Fibroblast of skin of left biceps (primary cell): ENCODE measurements around the gene DAZL.
A peak's percentile ranks its signal among the peaks of the same experiment; 100 is the strongest.

ENCODE experiments used
- DNase-seq, 2 experiments: peaks; one replicate each; pipeline ENCODE4 v3.0.0-alpha.2; 2013; ENCODE audit warnings: low read depth in 2 of 2

DAZL gene

GRCh38 chr3:16596352-16597032 lies 8.7 kb downstream of the DAZL start:
- no peak for DNase-seq

- DNase-seq: no peak
These were observed 9.4 kb downstream of the DAZL start for GRCh38 chr3:16595778-16596177.

- DNase-seq: no peak
These were observed 15.2 kb downstream of the DAZL start for GRCh38 chr3:16589867-16590624.

GRCh38 chr3:16589120-16589519 lies 16.1 kb downstream of the DAZL start:
- no peak for DNase-seq

GRCh38 chr3:16587681-16588060 lies 17.6 kb downstream of the DAZL start:
- DNase-seq: peak; percentile 19 to 20

GRCh38 chr3:16587047-16587680 lies 18.1 kb downstream of the DAZL start:
- DNase-seq: no peak

GRCh38 chr3:16584880-16585279 lies 20.3 kb downstream of the DAZL start:
- DNase-seq: no peak

- DNase-seq: no peak
These were observed 21.7 kb downstream of the DAZL start for GRCh38 chr3:16583551-16583950.

GRCh38 chr3:16570113-16570512 lies 35.1 kb downstream of the DAZL start:
- DNase-seq: no peak

GRCh38 chr3:16568532-16568931 lies 36.7 kb downstream of the DAZL start:
- DNase-seq: no peak

GRCh38 chr3:16568115-16568514 lies 37.1 kb downstream of the DAZL start:
- DNase-seq: no peak

- no peak for DNase-seq
These were observed 45.4 kb downstream of the DAZL start for GRCh38 chr3:16559653-16560365.

- no peak for DNase-seq
These were observed 51.1 kb downstream of the DAZL start for GRCh38 chr3:16554126-16554525.

- DNase-seq: no peak
These were observed 52.5 kb downstream of the DAZL start for GRCh38 chr3:16552757-16553156.

- DNase-seq: no peak
These were observed 53.8 kb downstream of the DAZL start for GRCh38 chr3:16551342-16551976.

- peak; percentile 71 to 74 for DNase-seq
These were observed 54.4 kb downstream of the DAZL start for GRCh38 chr3:16550676-16551341.

GRCh38 chr3:16550305-16550675 lies 54.9 kb downstream of the DAZL start:
- DNase-seq: no peak

GRCh38 chr3:16548721-16549120 lies 56.5 kb downstream of the DAZL start:
- DNase-seq: no peak

GRCh38 chr3:16547561-16548357 lies 57.5 kb downstream of the DAZL start:
- no peak for DNase-seq

- DNase-seq: no peak
These were observed 58.8 kb downstream of the DAZL start for GRCh38 chr3:16546186-16547010.
